Measurements from ENCODE around the gene CNTNAP5.

DNA sequence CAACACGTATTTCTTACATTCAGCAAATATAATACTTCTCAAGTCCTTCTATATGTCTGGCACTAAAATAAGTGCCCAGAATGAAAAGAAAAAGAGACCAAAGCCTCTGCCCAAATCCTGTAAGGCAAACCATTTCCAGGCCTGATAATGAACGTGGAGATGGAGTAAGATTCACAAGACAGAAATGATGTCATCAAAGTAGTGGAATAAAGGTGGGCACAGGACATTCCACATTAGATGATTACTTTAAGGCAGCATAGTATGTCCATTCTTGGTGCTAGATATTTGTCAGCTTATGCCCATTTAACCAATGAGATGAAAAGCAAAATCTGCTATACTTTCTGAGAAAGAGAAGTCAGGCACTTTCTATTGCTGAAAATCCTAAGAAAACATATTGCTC lies 38.5 kb downstream of the CNTNAP5 start:
- TF ChIP-seq, protein P1, sequence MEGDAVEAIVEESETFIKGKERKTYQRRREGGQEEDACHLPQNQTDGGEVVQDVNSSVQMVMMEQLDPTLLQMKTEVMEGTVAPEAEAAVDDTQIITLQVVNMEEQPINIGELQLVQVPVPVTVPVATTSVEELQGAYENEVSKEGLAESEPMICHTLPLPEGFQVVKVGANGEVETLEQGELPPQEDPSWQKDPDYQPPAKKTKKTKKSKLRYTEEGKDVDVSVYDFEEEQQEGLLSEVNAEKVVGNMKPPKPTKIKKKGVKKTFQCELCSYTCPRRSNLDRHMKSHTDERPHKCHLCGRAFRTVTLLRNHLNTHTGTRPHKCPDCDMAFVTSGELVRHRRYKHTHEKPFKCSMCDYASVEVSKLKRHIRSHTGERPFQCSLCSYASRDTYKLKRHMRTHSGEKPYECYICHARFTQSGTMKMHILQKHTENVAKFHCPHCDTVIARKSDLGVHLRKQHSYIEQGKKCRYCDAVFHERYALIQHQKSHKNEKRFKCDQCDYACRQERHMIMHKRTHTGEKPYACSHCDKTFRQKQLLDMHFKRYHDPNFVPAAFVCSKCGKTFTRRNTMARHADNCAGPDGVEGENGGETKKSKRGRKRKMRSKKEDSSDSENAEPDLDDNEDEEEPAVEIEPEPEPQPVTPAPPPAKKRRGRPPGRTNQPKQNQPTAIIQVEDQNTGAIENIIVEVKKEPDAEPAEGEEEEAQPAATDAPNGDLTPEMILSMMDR (conservative IDR thresholded peaks at IDR 0.05; ENCODE audit: low read depth, low read length) = no peak
- TF ChIP-seq EZH2 (IDR thresholded peaks at IDR 0.05; ENCODE audit: borderline replicate concordance, low read depth, low read length, poor library complexity, severe bottlenecking) = no peak
